Right lobe of liver (tissue), 6 donors: Measurements from ENCODE around the gene ANK2. TPM values are rescaled to one million over a fixed set of nuclear protein-coding genes. Genes with fewer than 3 reads are reported as not detected.

Source experiments
- ATAC-seq, 4 donors: fragments of 200-7000 bp; cut with Tn5 transposase; one replicate each; pipeline ENCODE4 v1.9.1; 2020; ENCODE audit warnings: mild to moderate bottlenecking in 4 of 4, moderate library complexity in 4 of 4
- DNase-seq, 3 donors: peaks; one replicate each; pipeline ENCODE4 v3.0.0-alpha.2; 2020
- H3K27ac ChIP-seq, 3 donors: fragments of 200-600 bp; one replicate each; pipeline ENCODE4 v1.8.0; 2022
- H3K27me3 ChIP-seq, 2 donors: fragments of 200-600 bp; one replicate each; pipeline ENCODE4 v1.8.0; 2022
- H3K36me3 ChIP-seq, 4 donors: fragments of 200-600 bp; sonication (generic) in 1 of 4; one replicate each; pipeline versions ENCODE4 v1.5.1 to v1.8.0; 2017 to 2022; ENCODE audit warnings: control low read depth in 1 of 4
- H3K4me1 ChIP-seq, 4 donors: fragments of 200-600 bp; sonication (generic) in 1 of 4; one replicate each; pipeline versions ENCODE4 v1.5.1 to v1.8.0; 2017 to 2022; ENCODE audit warnings: control low read depth in 1 of 4
- H3K4me3 ChIP-seq, 3 donors: fragments of 200-600 bp; one replicate each; pipeline ENCODE4 v1.8.0; 2022
- H3K9me3 ChIP-seq, 4 donors: fragments of 200-600 bp; sonication (generic) in 1 of 4; one replicate each; pipeline versions ENCODE4 v1.5.1 to v1.8.0; 2017 to 2022; ENCODE audit warnings: control low read depth in 1 of 4
- POLR2A ChIP-seq: fragments of 450-650 bp; IDR thresholded peaks from one replicate; pipeline ENCODE4 v1.6.1; 2017; ENCODE audit warnings: antibody characterized with exemption, mild to moderate bottlenecking
- WGBS: methylation state at CpG from one replicate; pipeline ENCODE4 v1.1.6; 2018; ENCODE audit warnings: low coverage, low lambda C conversion rate; ENCODE audit not compliant: insufficient coverage; ENCODE audit errors: missing lambda C conversion rate; 5-methylcytosine and 5-hydroxymethylcytosine counted together
- intact Hi-C, 2 donors: fragments of 100-400 bp; cut with DNase I; formaldehyde crosslinking; loops; one replicate each; pipeline versions ENCODE4 v1.11.2 to v1.14.1; 2022
- total RNA-seq, 6 experiments: library from RNA; depleted of rRNA in 2 of 6; stranded (reverse); fragments of >200 nt in 2 of 6; fragmentation: NEBNext Ultra II Directional in 3 of 6; extraction: Animal tissue kit (Norgen Biotek cat#: 25700) in 3 of 6; gene quantifications; one replicate each; pipeline versions ENCODE4 v1.1.0 to v1.2.4, GENCODE V29; 2016 to 2023
- TF ChIP-seq, protein P1 (sequence below), 4 donors: fragments of 200-600 bp in 3 of 4; fragments of 450-650 bp in 1 of 4; IDR thresholded peaks; one replicate each; pipeline versions ENCODE4 v1.5.1 to v1.8.0; 2016 to 2022; ENCODE audit warnings: antibody characterized with exemption in 4 of 4, mild to moderate bottlenecking in 2 of 4
- donor health status: DM: no; HTN: yes; CAD: no.
- donor health status: DM: no; HTN: no; CAD: no.
- donor health status: DM: no; HTN: no; CAD: no.
- donor health status: DM: no; HTN: yes; CAD: no.
- donor health status: DM: no; HTN: yes; CAD: no.

ANK2 gene
- total RNA-seq, 6 experiments from 2014 or later = 0.61 to 1.7 (median 1.1) TPM

DNA sequence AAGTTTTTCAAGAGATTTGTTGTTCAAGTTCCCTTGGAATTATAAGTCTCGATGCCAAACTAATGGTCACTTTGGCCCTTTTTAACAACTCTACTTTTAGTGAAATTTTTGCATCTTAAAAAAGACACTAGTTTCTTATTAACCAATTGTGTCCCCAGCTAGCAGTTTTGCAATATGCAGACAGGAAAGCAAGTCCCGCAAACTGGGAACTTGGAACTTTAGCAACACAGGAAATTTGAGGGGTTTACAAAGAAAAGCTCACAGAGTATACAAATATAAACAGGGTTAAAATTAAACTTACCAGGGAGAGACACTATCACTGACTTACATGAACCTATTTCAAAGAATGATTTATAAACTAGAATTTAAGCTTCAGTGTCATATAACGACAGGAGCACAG lies 137.9 kb downstream of the ANK2 start:
- WGBS = 26% methylated on average over 3 of the region's 3 CpGs
- no peak overlapping the region for H3K27ac ChIP-seq
- TF ChIP-seq POLR2A = no peak
- TF ChIP-seq, protein P1, sequence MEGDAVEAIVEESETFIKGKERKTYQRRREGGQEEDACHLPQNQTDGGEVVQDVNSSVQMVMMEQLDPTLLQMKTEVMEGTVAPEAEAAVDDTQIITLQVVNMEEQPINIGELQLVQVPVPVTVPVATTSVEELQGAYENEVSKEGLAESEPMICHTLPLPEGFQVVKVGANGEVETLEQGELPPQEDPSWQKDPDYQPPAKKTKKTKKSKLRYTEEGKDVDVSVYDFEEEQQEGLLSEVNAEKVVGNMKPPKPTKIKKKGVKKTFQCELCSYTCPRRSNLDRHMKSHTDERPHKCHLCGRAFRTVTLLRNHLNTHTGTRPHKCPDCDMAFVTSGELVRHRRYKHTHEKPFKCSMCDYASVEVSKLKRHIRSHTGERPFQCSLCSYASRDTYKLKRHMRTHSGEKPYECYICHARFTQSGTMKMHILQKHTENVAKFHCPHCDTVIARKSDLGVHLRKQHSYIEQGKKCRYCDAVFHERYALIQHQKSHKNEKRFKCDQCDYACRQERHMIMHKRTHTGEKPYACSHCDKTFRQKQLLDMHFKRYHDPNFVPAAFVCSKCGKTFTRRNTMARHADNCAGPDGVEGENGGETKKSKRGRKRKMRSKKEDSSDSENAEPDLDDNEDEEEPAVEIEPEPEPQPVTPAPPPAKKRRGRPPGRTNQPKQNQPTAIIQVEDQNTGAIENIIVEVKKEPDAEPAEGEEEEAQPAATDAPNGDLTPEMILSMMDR (IDR thresholded peaks at IDR 0.05) = no peak

DNA sequence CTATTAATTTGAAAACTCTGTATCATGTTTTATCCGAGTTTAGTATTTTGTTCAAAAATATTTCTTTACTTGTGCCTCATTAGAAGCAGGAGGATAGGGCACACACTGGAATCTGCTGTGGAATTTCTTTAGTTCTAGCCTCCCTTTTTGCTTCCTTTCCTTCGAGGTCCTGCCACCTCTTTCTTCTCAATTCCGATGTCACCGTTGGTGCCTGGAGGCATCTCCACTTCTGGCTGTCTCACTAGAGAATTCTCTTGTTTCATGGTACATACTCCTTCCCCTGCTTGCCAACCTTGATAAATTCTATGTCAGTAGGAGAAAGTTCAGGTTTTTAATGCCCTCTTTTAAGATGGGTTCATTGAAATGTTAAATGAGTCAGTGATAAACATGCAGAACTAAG lies 140.1 kb downstream of the ANK2 start:
- Histone ChIP-seq H3K4me1 (no peaks in the 10 kb centered on the region), H3K36me3 (no peaks in the 10 kb centered on the region), H3K4me3 (no peak overlapping the region), H3K27ac (no peak overlapping the region), H3K9me3 (no peaks in the 10 kb centered on the region), H3K27me3 (no peaks in the 10 kb centered on the region)
- intact Hi-C loops = no loop called here
- no peak for TF ChIP-seq POLR2A
- TF ChIP-seq, protein P1 (IDR thresholded peaks at IDR 0.05) = no peak
- DNase-seq (no peak), ATAC-seq (no peak)
- WGBS = 57% methylated on average over 4 of the region's 4 CpGs

More for the DNA sequence above, 137.9 kb downstream of the ANK2 start:
- intact Hi-C loops = no loop called here
- Histone ChIP-seq H3K27me3 (no peaks in the 10 kb centered on the region), H3K9me3 (no peaks in the 10 kb centered on the region), H3K4me3 (no peak overlapping the region), H3K4me1 (no peaks in the 10 kb centered on the region), H3K36me3 (no peaks in the 10 kb centered on the region)
- ATAC-seq = no peak
- no peak for DNase-seq

DNA sequence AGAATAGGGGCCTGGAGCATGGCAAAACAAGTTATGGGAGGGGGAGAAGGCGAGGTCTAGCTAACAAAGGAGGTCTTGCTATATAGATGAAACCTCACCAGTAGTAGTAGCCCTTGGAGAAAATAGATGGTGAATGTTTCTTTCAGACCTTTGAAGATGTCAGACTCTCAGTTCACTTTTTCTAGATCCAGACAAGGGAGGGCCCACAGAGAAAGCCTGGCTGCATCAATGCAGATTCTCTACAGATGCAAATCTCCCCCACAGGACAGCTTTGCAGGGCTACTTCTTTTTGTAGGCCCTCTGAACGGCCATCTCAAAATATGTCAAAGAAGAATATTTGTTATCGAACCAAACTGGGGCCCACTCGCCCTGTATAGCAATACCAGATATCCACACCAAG lies 159.7 kb downstream of the ANK2 start:
- no peaks in the 10 kb centered on the region for H3K27me3 ChIP-seq
- intact Hi-C loops = no loop called here
- ATAC-seq = no peak
- no peak for DNase-seq
- no peaks in the 10 kb centered on the region for H3K9me3 ChIP-seq
- H3K27ac ChIP-seq = no peak overlapping the region
- no peak for TF ChIP-seq POLR2A
- TF ChIP-seq, protein P1 (IDR thresholded peaks at IDR 0.05) = no peak
- H3K4me3 ChIP-seq = no peak overlapping the region
- WGBS = 74% methylated on average over 4 of the region's 4 CpGs
- no peaks in the 10 kb centered on the region for H3K36me3 ChIP-seq
- no peaks in the 10 kb centered on the region for H3K4me1 ChIP-seq

DNA sequence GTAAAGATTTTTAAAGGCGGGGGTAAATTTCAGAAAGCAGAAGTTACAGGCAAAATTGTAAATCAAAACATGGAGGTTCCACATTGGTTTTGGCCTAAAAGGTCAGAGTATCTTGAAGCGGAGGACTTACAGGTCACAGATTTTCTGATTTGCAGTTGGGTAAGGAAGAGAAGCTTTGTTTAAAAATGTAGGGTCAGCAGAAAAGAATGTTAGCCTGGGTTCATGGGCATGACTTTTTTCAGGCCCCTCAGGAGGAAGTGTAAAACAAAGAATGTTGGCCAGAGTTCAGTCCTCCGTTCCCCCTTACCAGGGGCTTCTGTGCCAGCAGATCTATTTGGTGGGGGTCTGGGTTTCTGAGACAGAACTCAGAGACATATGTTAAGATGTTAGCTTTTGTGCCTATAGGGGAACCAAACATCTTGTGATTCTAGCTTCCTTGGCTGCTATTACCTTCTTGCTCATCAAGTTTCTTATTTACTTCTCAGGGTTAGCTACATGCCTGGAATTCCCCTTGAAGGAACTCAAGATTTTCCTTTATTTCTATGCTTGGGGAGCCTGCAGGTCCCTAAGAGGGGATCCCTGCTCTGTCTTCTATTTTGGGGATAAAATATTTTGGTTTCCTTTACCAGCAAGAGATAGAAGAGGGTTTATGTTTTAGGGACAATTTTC lies 160.3 kb downstream of the ANK2 start:
- 69% methylated on average over 3 of the region's 3 CpGs for WGBS
- TF ChIP-seq, protein P1 (IDR thresholded peaks at IDR 0.05) = no peak
- no peaks in the 10 kb centered on the region for H3K27me3 ChIP-seq

DNA sequence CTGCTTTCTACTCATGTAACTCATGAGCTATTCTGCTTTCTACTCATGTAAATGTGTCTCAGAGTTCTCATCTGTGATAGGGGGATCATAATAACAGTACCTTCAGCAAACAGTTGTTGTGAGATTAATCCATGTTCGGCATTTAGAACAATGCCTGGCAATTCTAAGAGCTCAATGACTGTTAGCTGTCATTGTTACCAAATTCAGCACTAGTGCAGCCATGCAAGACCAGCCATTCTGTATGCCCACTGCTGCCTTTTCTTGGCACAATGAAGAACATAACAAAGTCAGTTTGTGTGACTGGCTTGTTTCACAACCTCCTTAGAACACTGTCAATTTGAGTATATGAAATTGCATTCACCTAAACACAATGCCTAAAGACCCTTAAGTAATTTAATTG lies 163.2 kb downstream of the ANK2 start:
- H3K27ac ChIP-seq = no peak overlapping the region
- TF ChIP-seq, protein P1 (IDR thresholded peaks at IDR 0.05) = no peak
- no peak for TF ChIP-seq POLR2A
- WGBS = 46% methylated on average over 1 of the region's 1 CpG
- no peak for DNase-seq
- no peaks in the 10 kb centered on the region for H3K27me3 ChIP-seq
- ATAC-seq = no peak
- no peaks in the 10 kb centered on the region for H3K9me3 ChIP-seq
- intact Hi-C loops = no loop called here
- H3K4me1 ChIP-seq = no peaks in the 10 kb centered on the region
- no peaks in the 10 kb centered on the region for H3K36me3 ChIP-seq
- H3K4me3 ChIP-seq = no peak overlapping the region

More for the DNA sequence above, 160.3 kb downstream of the ANK2 start:
- no peak for DNase-seq
- Histone ChIP-seq H3K36me3 (no peaks in the 10 kb centered on the region), H3K9me3 (no peaks in the 10 kb centered on the region), H3K27ac (no peak overlapping the region), H3K4me1 (no peaks in the 10 kb centered on the region), H3K4me3 (no peak overlapping the region)
- ATAC-seq = no peak
- intact Hi-C loops = no loop called here
